ENCODE data around the gene MT1G.
"Not testable (repeated sequence)": the region's sequence is repeated elsewhere in the genome, so short reads cannot be mapped to it uniquely, and the experiment has no call there.

MT1G gene

GRCh38 chr16:56667581-56668571 is at the start of gene MT1G:
TSS of gene MT1G (minus strand) at chr16:56668065. CDS start at chr16:56667993, 72 bp downstream.
- peaks cover 100% of the 10 kb centered on the region for H3K27me3 ChIP-seq
- no peaks in the 10 kb centered on the region for H3K36me3 ChIP-seq
- TF ChIP-seq CTCF (IDR thresholded peaks at IDR 0.05), result no peak
- H3K4me1 ChIP-seq (ENCODE audit: control insufficient read depth in 1 of 2, insufficient read depth in 1 of 2, low read depth in 1 of 2, low read length in 1 of 2), result no peaks in the 10 kb centered on the region
- no peaks in the 10 kb centered on the region for H3K9me3 ChIP-seq
- H3K27ac ChIP-seq, result no peak within 1 kb of the TSS
- no peak within 1 kb of the TSS for H3K4me3 ChIP-seq (ENCODE audit: low read depth in 1 of 2, low read length in 1 of 2)

GRCh38 chr16:56717532-56717931 is 49.7 kb upstream of the MT1G start:
- not testable (repeated sequence) for H3K4me1 ChIP-seq (ENCODE audit: control insufficient read depth in 1 of 2, insufficient read depth in 1 of 2, low read depth in 1 of 2, low read length in 1 of 2); H3K4me3 ChIP-seq (ENCODE audit: low read depth in 1 of 2, low read length in 1 of 2); H3K27ac ChIP-seq; H3K36me3 ChIP-seq; H3K9me3 ChIP-seq
- peaks cover 16% of the 10 kb centered on the region for H3K27me3 ChIP-seq

- Histone ChIP-seq H3K4me3 (ENCODE audit: low read depth in 1 of 2, low read length in 1 of 2) (no peak overlapping the region), H3K27ac (no peak overlapping the region), H3K36me3 (no peaks in the 10 kb centered on the region), H3K9me3 (no peaks in the 10 kb centered on the region), H3K27me3 (peaks cover 11% of the 10 kb centered on the region), H3K4me1 (ENCODE audit: control insufficient read depth in 1 of 2, insufficient read depth in 1 of 2, low read depth in 1 of 2, low read length in 1 of 2) (no peaks in the 10 kb centered on the region)
- no peak for TF ChIP-seq CTCF (IDR thresholded peaks at IDR 0.05)
Measured at GRCh38 chr16:56716761-56717160, 48.9 kb upstream of the MT1G start.

- TF ChIP-seq CTCF (IDR thresholded peaks at IDR 0.05), result no peak
- Histone ChIP-seq H3K4me3 (ENCODE audit: low read depth in 1 of 2, low read length in 1 of 2) (no peak overlapping the region), H3K4me1 (ENCODE audit: control insufficient read depth in 1 of 2, insufficient read depth in 1 of 2, low read depth in 1 of 2, low read length in 1 of 2) (no peaks in the 10 kb centered on the region), H3K27me3 (no peaks in the 10 kb centered on the region), H3K9me3 (no peaks in the 10 kb centered on the region), H3K27ac (no peak overlapping the region), H3K36me3 (no peaks in the 10 kb centered on the region)
Measured at GRCh38 chr16:56715126-56715525, 47.3 kb upstream of the MT1G start.

- TF ChIP-seq CTCF (IDR thresholded peaks at IDR 0.05), result no peak
- Histone ChIP-seq H3K36me3 (no peaks in the 10 kb centered on the region), H3K27me3 (no peaks in the 10 kb centered on the region), H3K4me3 (ENCODE audit: low read depth in 1 of 2, low read length in 1 of 2) (no peak overlapping the region), H3K27ac (no peak overlapping the region), H3K9me3 (no peaks in the 10 kb centered on the region), H3K4me1 (ENCODE audit: control insufficient read depth in 1 of 2, insufficient read depth in 1 of 2, low read depth in 1 of 2, low read length in 1 of 2) (no peaks in the 10 kb centered on the region)
Measured at GRCh38 chr16:56713794-56714193, 45.9 kb upstream of the MT1G start.

GRCh38 chr16:56711862-56712261 is 44.0 kb upstream of the MT1G start:
- Histone ChIP-seq H3K9me3 (no peaks in the 10 kb centered on the region), H3K27me3 (no peaks in the 10 kb centered on the region), H3K36me3 (no peaks in the 10 kb centered on the region), H3K4me3 (ENCODE audit: low read depth in 1 of 2, low read length in 1 of 2) (no peak overlapping the region), H3K27ac (no peak overlapping the region), H3K4me1 (ENCODE audit: control insufficient read depth in 1 of 2, insufficient read depth in 1 of 2, low read depth in 1 of 2, low read length in 1 of 2) (no peaks in the 10 kb centered on the region)
- TF ChIP-seq CTCF (IDR thresholded peaks at IDR 0.05), result no peak

All from neutrophil (primary cell).